ENCODE results near the gene SSUH2.

Gene SSUH2

DNA sequence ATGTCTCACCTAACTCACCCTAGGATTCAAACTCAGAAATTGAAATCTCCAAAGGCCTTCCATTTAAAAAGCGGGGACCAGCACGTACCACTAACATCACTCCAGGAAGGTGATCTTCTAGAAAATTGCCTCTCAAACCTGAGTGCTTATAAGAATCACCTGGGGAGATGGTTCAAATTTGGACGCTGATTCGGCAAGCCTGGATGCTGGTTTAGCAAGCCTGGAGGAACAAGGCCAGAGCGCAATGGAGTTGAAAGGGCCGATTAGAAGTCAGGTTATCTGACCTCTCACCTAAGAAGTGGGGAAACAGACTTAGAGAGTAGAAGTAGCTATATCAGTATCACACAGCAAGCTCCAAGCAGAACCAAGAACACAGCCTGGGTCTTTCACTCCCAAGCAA lies 68.2 kb downstream of the SSUH2 start:
- no peak for TF ChIP-seq CTCF (IDR thresholded peaks at IDR 0.05; ENCODE audit: borderline replicate concordance, insufficient read depth, low read depth, low read length)
- H3K4me3 ChIP-seq (ENCODE audit: low read depth, low read length): no peak overlapping the region

- H3K4me3 ChIP-seq (ENCODE audit: low read depth, low read length): no peak overlapping the region
- no peak for TF ChIP-seq CTCF (IDR thresholded peaks at IDR 0.05; ENCODE audit: borderline replicate concordance, insufficient read depth, low read depth, low read length)
Observed at GRCh38 chr3:8575364-8576104, 69.1 kb downstream of the SSUH2 start.

- no peak for TF ChIP-seq CTCF (IDR thresholded peaks at IDR 0.05; ENCODE audit: borderline replicate concordance, insufficient read depth, low read depth, low read length)
- H3K4me3 ChIP-seq (ENCODE audit: low read depth, low read length): no peak overlapping the region
Observed at GRCh38 chr3:8574670-8575322, 69.8 kb downstream of the SSUH2 start.

DNA sequence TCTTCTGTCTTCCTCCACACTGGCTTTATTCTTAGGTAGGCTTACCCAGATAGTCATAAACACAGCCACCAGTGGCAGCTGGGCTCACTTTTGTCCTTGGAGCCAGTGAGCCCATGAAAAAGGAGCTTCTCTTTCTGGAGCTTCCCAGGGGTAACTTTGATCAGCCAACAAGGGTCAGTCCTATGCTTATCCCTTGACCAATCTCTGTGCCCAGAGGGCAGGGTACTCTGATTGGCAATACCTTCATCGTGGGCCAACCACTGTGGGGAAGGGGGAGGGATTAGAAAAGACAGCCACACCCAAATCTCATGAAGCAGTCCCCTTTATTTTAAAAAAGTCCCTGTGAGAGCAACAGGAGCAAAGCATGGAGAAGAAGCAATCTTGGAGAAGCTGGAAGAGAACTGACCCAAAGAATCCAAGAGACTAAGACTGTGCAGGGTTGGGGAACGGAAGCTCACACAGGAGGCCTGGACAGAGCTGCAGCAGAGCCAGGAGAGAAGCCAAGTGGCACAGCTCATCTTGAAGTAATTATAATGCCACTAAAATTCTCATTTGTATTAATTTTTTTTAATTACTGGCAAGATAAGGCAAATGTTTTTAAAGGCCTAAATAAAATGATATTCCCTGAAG lies 70.4 kb downstream of the SSUH2 start:
- no peak overlapping the region for H3K4me3 ChIP-seq (ENCODE audit: low read depth, low read length)
- TF ChIP-seq CTCF (IDR thresholded peaks at IDR 0.05; ENCODE audit: borderline replicate concordance, insufficient read depth, low read depth, low read length): no peak

- no peak overlapping the region for H3K4me3 ChIP-seq (ENCODE audit: low read depth, low read length)
- TF ChIP-seq CTCF (IDR thresholded peaks at IDR 0.05; ENCODE audit: borderline replicate concordance, insufficient read depth, low read depth, low read length): no peak
Observed at GRCh38 chr3:8573342-8573926, 71.2 kb downstream of the SSUH2 start.

DNA sequence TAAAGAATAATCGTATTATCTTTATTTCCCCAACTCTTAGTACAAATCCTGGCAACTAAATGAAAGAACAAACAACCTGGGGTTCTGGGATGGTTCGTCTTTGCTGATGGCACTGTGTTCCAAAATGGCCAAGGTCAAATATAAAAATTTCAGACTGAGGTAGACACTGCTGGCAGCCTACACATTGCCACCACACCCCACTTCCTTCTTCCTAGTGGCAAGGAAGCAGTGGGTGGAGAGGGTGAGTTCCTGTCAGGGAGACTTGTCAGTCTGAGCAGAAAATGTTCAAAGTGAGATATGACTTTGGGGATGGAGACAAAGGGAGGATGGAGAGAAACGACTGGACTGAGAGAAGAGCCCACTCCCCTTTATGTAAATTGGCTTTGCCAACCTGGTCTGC lies 73.3 kb downstream of the SSUH2 start:
- TF ChIP-seq CTCF (IDR thresholded peaks at IDR 0.05; ENCODE audit: borderline replicate concordance, insufficient read depth, low read depth, low read length): no peak
- no peak overlapping the region for H3K4me3 ChIP-seq (ENCODE audit: low read depth, low read length)
